ENCODE results near the gene BMERB1.

GRCh38 chr16:15482748-15483298 is 48.4 kb downstream of the BMERB1 start:
- TF ChIP-seq POLR2A (IDR thresholded peaks at IDR 0.05) = no peak
- TF ChIP-seq CTCF (IDR thresholded peaks at IDR 0.05) = no peak
